Mammary epithelial cell (primary cell): ENCODE data around the gene NXN.

Source experiments
- CTCF ChIP-seq, 2 donors: IDR thresholded peaks in 1 of 2; conservative IDR thresholded peaks in 1 of 2; 2 replicates each; pipeline ENCODE4 v1.5.1; 2011 to 2012; ENCODE audit warnings: inconsistent platforms in 2 of 2, low read length in 2 of 2, mild to moderate bottlenecking in 2 of 2, control low read depth in 1 of 2, low read depth in 1 of 2; ENCODE audit not compliant: insufficient read depth in 1 of 2; ENCODE audit errors: extremely low read depth in 1 of 2
- EZH2 ChIP-seq: IDR thresholded peaks from 2 replicates; pipeline ENCODE4 v1.6.1; 2012; ENCODE audit warnings: low read length, inconsistent platforms, borderline replicate concordance

GRCh38 chr17:1021147-1021546 is 41.6 kb upstream of the NXN start:
- TF ChIP-seq CTCF (conservative IDR thresholded peaks at IDR 0.05 in 1 of 2, IDR thresholded peaks at IDR 0.05 in 1 of 2; ENCODE audit: extremely low read depth in 1 of 2, insufficient read depth in 1 of 2, low read depth in 1 of 2, low read length in 2 of 2): no peak
- TF ChIP-seq EZH2: no peak
